ENCODE data around the gene TNFRSF6B. TPM values are rescaled to one million over a fixed set of nuclear protein-coding genes. Genes with fewer than 3 reads are reported as not detected.

The TNFRSF6B gene
- total and polyA plus RNA-seq, 2 donors (not counting 3 experiments of a cell fraction or from before 2014, with no cell fraction given): 0.69 to 11.3 TPM

DNA sequence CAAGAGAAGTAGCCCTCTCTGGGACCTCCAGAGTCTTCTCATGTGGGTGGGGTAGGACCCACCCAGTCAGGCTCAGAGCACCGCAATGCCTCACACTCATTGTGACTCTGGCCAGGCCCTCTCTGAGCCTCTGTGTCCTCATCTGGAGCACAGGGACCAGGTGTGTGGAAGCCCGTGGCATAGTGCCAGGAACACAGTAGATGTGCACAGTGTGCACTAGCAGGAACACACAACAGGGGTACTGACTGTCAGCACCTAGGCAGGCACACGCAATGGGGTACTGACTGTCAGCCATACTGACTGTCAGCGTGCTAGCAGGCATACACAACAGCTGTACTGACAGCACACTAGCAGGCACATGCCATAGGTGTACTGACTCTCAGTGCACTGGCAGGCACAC lies 41.2 kb upstream of the TNFRSF6B start:
- H3K4me3 ChIP-seq (replicated peaks in 1 of 3; ENCODE audit: insufficient read depth in 1 of 3, low read depth in 1 of 3, low read length in 3 of 3): no peak overlapping the region
- H3K9me1 ChIP-seq (replicated peaks; ENCODE audit: control insufficient read depth, extremely low read depth, insufficient read depth, low read length): no peaks in the 10 kb centered on the region
- CTCF ChIA-PET: no interaction called here
- FAIRE-seq (no peak), DNase-seq (ENCODE audit: low read depth, low spot score) (no peak)
- H3K36me3 ChIP-seq (ENCODE audit: control insufficient read depth in 2 of 2, extremely low read depth in 1 of 2, insufficient read depth in 2 of 2, low read length in 2 of 2): no peaks in the 10 kb centered on the region
- no peaks in the 10 kb centered on the region for H3K9me3 ChIP-seq (replicated peaks; ENCODE audit: control insufficient read depth, insufficient read depth, low read length)
- H3K27me3 ChIP-seq (ENCODE audit: control insufficient read depth in 2 of 2, insufficient read depth in 2 of 2, low read length in 2 of 2): peaks cover 1 to 11% of the 10 kb centered on the region in 2 experiments
- no peak overlapping the region for H3K27ac ChIP-seq (ENCODE audit: insufficient read depth, low read depth, low read length)
- no peak overlapping the region for H3K4me2 ChIP-seq (ENCODE audit: insufficient read depth, low read length)
- peaks cover 8% of the 10 kb centered on the region for H3K79me2 ChIP-seq (ENCODE audit: control insufficient read depth, insufficient read depth, low read length)
- POLR2A ChIA-PET: no interaction called here
- H2AFZ ChIP-seq (ENCODE audit: low read depth, low read length): no peak overlapping the region
- no peaks in the 10 kb centered on the region for H4K20me1 ChIP-seq (replicated peaks; ENCODE audit: control insufficient read depth, extremely low read depth, insufficient read depth, low read length)
- no peak for TF ChIP-seq EZH2 (IDR thresholded peaks at IDR 0.05; ENCODE audit: borderline replicate concordance, low read depth, low read length, severe bottlenecking)
- TF ChIP-seq MYC (IDR thresholded peaks at IDR 0.05; ENCODE audit: low read depth, low read length): no peak
- TF ChIP-seq, protein P1, sequence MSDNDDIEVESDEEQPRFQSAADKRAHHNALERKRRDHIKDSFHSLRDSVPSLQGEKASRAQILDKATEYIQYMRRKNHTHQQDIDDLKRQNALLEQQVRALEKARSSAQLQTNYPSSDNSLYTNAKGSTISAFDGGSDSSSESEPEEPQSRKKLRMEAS (IDR thresholded peaks at IDR 0.05; ENCODE audit: insufficient read depth, insufficient read length): no peak
- TF ChIP-seq GATA2 (IDR thresholded peaks at IDR 0.05; ENCODE audit: insufficient read depth, insufficient read length, low read depth, low read length): no peak
- dilution Hi-C loops (cut with MboI; ENCODE audit: extremely low pct_ligation_motif_present, low sequenced_read_pairs) (no loop called here), intact Hi-C loops (cut with micrococcal nuclease) (no loop called here)
- H3K9ac ChIP-seq (replicated peaks; ENCODE audit: extremely low read depth, insufficient read depth, low read length): no peak overlapping the region
- no TSS peak for BruUV-seq (replicated peaks)
- peaks cover 16% of the 10 kb centered on the region for H3K4me1 ChIP-seq (ENCODE audit: control insufficient read depth, extremely low read depth, insufficient read depth, low read length)

DNA sequence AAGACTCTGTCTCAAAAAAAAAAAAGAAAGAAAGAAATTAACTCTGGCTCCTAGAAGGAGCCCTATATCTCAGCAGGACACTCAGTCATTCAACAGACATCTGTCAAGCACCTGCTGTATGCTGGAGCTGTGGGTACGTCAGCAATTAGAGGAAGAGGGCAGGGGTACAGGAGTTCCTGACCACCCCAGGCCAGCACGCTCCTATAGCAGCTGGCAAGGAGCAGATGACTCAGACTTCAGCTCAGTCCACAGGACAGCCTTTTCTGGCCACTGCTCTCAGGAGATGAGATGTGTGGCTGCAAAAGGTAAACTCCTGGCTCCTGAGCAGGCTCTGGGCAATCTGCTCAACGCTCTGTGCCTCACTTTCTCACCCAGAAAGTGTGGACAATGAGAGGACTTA lies 40.0 kb upstream of the TNFRSF6B start:
- intact Hi-C loops (cut with micrococcal nuclease) (no loop called here), dilution Hi-C loops (cut with MboI; ENCODE audit: extremely low pct_ligation_motif_present, low sequenced_read_pairs) (no loop called here)
- Histone ChIP-seq H3K4me3 (replicated peaks in 1 of 3; ENCODE audit: insufficient read depth in 1 of 3, low read depth in 1 of 3, low read length in 3 of 3) (no peak overlapping the region), H3K36me3 (ENCODE audit: control insufficient read depth in 2 of 2, extremely low read depth in 1 of 2, insufficient read depth in 2 of 2, low read length in 2 of 2) (no peaks in the 10 kb centered on the region), H3K4me2 (ENCODE audit: insufficient read depth, low read length) (no peak overlapping the region), H3K4me1 (ENCODE audit: control insufficient read depth, extremely low read depth, insufficient read depth, low read length) (peaks cover 16% of the 10 kb centered on the region), H3K79me2 (ENCODE audit: control insufficient read depth, insufficient read depth, low read length) (peaks cover 15% of the 10 kb centered on the region), H3K9me1 (replicated peaks; ENCODE audit: control insufficient read depth, extremely low read depth, insufficient read depth, low read length) (no peaks in the 10 kb centered on the region), H3K9ac (replicated peaks; ENCODE audit: extremely low read depth, insufficient read depth, low read length) (no peak overlapping the region), H3K9me3 (replicated peaks; ENCODE audit: control insufficient read depth, insufficient read depth, low read length) (no peaks in the 10 kb centered on the region), H3K27ac (ENCODE audit: insufficient read depth, low read depth, low read length) (no peak overlapping the region), H4K20me1 (replicated peaks; ENCODE audit: control insufficient read depth, extremely low read depth, insufficient read depth, low read length) (no peaks in the 10 kb centered on the region), H3K27me3 (ENCODE audit: control insufficient read depth in 2 of 2, insufficient read depth in 2 of 2, low read length in 2 of 2) (peaks cover 1 to 11% of the 10 kb centered on the region in 2 experiments), H2AFZ (ENCODE audit: low read depth, low read length) (no peak overlapping the region)
- BruUV-seq (replicated peaks): no TSS peak
- TF ChIP-seq, protein P1 (IDR thresholded peaks at IDR 0.05; ENCODE audit: insufficient read depth, insufficient read length): no peak
- TF ChIP-seq POLR2A (IDR thresholded peaks at IDR 0.05; ENCODE audit: low read depth, low read length) (no peak), EZH2 (IDR thresholded peaks at IDR 0.05; ENCODE audit: borderline replicate concordance, low read depth, low read length, severe bottlenecking) (no peak), GATA2 (IDR thresholded peaks at IDR 0.05; ENCODE audit: insufficient read depth, insufficient read length, low read depth, low read length) (no peak), MYC (IDR thresholded peaks at IDR 0.05; ENCODE audit: low read depth, low read length) (no peak), POLR2AphosphoS5 (IDR thresholded peaks at IDR 0.05; ENCODE audit: insufficient read depth, low read depth, low read length) (no peak), FOS (IDR thresholded peaks at IDR 0.05; ENCODE audit: borderline replicate concordance, insufficient read depth, low read length) (no peak), JUN (IDR thresholded peaks at IDR 0.05; ENCODE audit: borderline replicate concordance, insufficient read depth, insufficient read length, low read depth) (no peak)
- TF ChIP-seq, protein P2, sequence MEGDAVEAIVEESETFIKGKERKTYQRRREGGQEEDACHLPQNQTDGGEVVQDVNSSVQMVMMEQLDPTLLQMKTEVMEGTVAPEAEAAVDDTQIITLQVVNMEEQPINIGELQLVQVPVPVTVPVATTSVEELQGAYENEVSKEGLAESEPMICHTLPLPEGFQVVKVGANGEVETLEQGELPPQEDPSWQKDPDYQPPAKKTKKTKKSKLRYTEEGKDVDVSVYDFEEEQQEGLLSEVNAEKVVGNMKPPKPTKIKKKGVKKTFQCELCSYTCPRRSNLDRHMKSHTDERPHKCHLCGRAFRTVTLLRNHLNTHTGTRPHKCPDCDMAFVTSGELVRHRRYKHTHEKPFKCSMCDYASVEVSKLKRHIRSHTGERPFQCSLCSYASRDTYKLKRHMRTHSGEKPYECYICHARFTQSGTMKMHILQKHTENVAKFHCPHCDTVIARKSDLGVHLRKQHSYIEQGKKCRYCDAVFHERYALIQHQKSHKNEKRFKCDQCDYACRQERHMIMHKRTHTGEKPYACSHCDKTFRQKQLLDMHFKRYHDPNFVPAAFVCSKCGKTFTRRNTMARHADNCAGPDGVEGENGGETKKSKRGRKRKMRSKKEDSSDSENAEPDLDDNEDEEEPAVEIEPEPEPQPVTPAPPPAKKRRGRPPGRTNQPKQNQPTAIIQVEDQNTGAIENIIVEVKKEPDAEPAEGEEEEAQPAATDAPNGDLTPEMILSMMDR (IDR thresholded peaks at IDR 0.05; ENCODE audit: extremely low read depth in 1 of 2, insufficient read depth in 1 of 2, low read depth in 1 of 2, low read length in 2 of 2): no peak
- no peak for DNase-seq (ENCODE audit: low read depth, low spot score)
- no peak for FAIRE-seq
- POLR2A ChIA-PET: no interaction called here
- CTCF ChIA-PET: no interaction called here
